GM19023 (cell line): ENCODE results near the gene NFU1.
A peak's percentile ranks its signal among the peaks of the same experiment; 100 is the strongest.
"Not testable (repeated sequence)": the region's sequence is repeated elsewhere in the genome, so short reads cannot be mapped to it uniquely, and the experiment has no call there.

ENCODE experiments used
- ATAC-seq: cut with Tn5 transposase; IDR thresholded peaks from one replicate; pipeline ENCODE4 v1.9.1; 2021; ENCODE audit warnings: mild to moderate bottlenecking, moderate library complexity; ENCODE audit not compliant: unreplicated experiment

NFU1 gene

DNA sequence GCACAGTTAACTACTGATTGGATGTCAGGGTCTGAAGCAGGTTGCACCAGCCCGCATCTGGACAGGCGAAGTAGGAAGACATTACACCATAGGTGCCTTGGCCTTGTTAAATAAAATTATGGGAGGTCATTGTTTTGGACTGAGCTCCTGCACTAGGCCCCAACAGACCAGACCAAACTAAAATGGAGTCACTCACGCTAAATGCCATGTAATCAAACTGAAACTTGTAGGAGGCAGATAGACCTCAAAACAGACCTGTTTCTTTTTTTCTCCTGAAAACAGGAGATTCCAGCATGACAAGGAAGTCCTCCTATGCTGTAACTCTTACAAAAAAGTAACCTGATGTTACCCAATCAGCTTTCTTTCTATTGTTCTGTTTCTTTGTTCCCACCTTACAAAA is 15.5 kb upstream of the NFU1 start:
- no peak for ATAC-seq

DNA sequence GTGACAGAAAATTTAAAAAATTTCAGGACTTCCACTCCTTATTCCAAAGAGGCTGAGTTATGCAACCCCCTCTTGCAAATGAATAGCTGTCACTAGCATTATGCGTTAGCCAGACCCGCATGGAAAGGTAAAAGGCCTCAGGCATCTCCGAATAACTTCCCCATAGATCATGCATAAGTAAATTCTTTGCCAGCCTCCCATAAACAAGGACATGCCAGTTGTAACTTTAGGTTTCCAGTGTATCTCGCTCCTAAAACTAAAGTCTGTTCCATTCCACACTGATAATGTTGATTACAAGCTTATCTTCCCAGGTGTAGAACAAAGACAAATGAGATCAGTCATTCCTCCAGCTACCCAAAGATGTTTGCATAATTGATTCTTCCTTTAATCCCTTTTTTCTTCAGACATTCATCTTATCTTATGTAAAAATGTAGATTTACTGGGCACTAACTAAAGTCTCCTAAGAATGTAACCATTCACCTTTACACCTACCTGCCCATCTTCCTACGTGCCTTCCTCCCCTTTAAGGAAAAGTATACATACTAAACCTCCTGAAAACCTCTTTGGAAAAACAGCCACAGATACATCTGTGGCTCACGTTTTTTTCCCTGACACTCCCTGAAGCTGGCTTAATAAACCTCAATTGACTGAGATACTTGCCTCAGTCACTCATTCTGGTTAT is 13.6 kb upstream of the NFU1 start:
- ATAC-seq = no peak

DNA sequence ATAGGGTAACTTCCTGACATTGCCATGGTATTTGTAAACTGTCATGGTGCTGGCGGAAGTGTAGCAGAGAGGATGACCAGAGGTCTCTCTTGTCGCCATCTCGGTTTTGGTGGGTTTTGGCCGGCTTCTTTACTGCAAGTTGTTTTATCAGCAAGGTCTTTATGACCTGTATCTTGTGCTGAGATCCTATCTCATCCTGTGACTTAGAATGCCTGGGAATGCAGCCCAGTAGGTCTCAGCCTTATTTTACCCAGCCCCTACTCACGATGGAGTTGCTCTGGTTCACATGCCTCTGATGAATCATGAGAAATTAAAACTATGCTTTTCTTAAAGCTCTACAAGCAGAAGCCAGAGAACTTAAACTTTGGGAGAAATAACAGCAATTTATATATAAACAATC is 12.7 kb upstream of the NFU1 start:
- ATAC-seq = no peak

DNA sequence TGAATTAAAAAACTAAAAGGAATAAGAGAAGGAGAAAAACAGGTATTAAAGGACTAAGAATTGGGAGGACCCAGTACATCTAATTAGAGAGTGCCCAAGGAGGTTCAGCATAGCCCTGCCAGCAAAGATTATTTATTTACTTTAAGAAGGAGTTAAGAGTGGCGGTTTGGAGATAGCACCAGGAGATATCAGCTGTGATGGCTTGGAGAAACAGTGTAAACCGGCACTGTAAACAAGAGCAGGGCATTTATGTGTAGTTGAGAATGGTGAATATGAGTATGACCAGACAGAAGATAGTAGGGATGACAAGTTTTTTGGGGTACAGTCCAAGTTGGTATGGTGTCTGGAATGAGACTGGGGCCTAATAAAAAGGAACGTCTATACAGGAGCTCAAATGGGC is 6.4 kb upstream of the NFU1 start:
- not testable (repeated sequence) for ATAC-seq

- ATAC-seq = not testable (repeated sequence)
Measured at GRCh38 chr2:69439499-69439898, 2.3 kb upstream of the NFU1 start.

- no peak for ATAC-seq
Measured at GRCh38 chr2:69438580-69438979, 1.3 kb upstream of the NFU1 start.

GRCh38 chr2:69437751-69438154 is 518 bp upstream of the NFU1 start:
- no peak for ATAC-seq

DNA sequence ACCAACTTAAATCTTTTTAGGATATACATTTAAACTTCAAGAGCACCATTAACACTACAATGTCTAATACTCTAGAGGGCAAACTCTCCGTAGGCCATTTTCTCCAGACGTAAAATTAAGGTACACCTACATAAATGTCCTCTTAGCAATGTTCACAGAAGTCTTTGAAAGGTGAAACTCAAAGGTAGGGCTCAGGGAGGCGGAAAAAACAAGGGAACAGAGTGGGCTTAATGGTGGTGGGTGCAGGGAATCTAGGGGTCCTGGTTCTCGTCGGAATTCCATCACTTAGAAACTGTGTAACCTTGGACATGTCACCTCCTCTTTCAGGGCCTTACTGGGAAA is 668 bp downstream of the NFU1 start:
- ATAC-seq = peak; percentile 4

GRCh38 chr2:69434753-69435152 is 2.5 kb downstream of the NFU1 start:
- ATAC-seq = no peak

DNA sequence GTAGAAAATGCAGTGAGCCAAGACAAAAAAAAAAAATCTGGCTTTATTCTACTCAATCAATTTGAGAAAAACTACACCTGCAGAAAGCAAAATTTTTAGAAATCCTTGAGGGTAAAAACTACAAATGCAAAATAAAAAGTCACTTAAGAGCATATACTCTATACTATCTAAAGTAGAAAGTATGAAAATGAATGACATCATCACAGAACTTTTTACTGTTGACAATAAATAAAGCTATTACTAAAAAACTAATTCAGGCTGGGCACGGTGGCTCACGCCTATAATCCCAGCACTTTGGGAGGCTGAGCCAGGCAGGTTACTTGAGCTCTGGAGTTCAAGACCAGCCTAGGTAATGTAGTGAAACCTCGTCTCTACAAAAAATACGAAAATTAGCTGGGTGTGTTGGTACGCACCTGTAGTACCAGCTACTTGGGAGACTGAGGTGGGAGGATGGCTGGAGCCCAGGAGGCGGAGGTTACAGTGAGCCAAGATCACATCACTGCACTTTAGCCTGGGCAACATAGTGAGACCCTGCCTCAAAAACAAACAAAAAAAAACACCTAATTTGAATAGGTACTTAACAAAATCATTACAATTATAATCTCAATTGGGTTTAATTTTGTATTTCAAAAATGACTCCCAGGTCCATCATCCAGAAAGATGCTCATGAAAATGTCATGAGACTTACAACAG is 7.6 kb downstream of the NFU1 start:
- no peak for ATAC-seq

DNA sequence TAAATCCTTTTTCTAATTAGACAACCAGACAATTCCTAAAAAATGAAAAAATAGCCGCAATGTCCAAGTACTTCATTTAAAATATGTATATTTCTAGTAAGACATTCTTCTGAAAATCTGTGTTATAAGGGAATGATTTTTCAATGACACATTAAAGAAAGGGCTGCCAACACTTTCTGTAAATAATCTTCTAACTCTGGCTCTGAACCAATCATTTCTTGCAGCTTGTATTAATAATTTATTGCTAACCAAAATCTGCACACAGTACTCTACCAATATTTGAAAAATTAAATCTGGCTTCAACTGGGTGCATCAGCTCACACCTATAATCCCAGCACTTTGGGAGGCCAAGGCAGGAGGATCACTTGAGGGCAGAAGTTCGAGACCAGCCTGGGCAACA is 8.3 kb downstream of the NFU1 start:
- ATAC-seq = no peak

DNA sequence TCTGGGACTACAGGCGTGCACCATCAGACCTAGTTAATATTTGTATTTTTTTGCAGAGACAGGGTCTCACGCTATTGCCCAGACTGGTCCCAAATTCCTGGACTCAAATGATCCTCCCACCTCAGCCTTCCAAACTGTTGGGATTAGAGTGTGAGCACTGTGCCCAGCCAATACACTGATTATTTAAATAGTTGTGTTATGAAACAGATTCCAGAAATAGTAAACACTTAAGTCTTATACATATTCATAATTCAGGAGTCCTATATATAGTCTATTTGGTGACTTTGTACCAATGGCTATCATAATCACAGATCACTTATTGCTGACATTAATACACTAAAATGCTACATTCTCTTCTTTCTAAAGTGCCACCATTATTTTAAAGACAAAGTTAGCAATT is 12.8 kb downstream of the NFU1 start:
- no peak for ATAC-seq

- no peak for ATAC-seq
Measured at GRCh38 chr2:69422198-69422597, 15.0 kb downstream of the NFU1 start.

DNA sequence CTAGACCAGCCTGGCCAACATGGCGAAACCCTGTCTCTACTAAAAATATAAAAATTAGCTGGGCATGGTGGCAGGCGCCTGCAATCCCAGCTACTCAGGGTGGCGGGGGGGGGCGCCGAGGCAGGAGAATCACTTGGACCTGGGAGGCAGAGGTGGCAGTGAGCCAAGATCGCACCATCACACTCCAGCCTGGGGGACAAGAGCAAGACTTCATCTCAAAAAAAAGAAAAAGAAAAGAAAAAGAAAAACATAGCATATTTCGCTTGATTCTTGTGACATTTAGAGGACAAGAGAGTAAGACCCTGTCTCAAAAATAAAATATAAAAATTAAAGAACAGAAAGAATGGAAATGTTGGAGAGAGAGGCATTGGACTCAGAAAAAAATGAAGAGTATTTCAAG is 18.1 kb downstream of the NFU1 start:
- not testable (repeated sequence) for ATAC-seq

DNA sequence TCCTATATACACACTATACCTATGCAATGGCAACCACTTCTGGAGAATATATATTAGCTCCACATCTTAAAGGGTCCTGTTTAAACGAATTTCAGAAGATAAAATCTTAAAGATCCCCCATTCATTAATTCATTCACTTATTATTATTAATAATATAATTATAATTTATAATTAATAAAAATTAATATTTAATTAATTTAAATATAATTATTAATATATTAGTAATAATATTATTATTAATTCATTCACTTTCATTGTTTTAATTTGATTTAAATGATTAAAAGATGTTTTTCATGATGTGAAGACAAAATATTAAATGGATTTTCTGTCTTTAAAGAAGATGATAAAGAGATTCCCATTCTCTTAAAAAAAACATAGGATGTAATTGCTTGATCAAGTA is 21.1 kb downstream of the NFU1 start:
- no peak for ATAC-seq

DNA sequence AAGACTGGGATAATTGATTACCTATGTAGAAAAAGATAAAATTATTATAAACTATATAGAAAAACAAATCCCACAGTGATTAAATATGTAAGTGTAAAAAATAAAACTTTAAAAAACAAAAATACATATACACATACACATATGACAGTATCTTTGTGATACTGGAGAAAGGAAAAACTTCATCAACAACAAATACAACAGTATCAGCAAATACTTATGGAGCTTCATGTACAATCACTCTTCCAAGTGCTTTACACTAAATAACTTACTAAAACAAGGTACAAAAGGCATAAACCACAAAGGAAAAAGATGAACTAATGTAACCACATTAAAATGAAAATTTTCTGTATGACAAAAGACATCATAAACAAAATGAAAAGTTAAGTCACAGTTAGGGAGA is 26.1 kb downstream of the NFU1 start:
- ATAC-seq = no peak

DNA sequence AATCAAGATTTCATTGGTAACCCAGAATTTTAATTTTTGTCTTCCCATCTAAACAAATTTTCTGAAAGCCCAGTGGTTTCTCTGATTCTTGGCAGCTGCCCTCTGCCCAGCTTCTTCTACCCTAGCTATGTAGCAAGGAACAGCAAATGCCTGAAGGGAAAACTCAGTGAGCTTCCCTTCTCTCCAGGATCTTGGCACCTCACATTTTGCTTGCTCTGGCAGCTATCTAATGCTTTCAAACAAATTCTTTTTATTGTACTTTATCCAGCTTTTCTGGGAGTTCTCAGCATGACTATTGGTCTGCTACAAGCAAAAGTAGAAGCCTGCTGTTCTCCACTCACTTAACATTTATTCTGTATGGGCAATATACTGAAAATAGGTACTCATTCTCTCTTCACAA is 31.9 kb downstream of the NFU1 start:
- no peak for ATAC-seq

- ATAC-seq = no peak
Measured at GRCh38 chr2:69400121-69400520, 37.1 kb downstream of the NFU1 start.

DNA sequence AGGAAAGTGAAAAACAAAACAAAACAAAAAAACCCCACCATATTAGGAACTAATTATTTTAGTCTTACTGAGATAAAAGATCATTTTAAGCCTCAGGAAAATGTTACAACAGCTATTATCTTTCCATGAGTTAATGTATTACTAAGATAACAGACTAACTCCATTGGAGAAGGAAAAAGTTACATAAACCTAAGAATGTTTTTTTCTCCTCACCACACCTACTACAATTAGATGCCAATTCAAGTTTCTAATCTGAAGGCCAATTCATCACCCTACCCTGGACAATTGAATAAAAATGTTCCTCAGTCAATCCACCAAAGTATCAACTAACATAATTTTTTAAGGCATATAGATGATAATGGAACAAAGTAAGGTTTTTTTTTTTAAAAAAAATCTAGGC is 40.0 kb downstream of the NFU1 start:
- no peak for ATAC-seq

DNA sequence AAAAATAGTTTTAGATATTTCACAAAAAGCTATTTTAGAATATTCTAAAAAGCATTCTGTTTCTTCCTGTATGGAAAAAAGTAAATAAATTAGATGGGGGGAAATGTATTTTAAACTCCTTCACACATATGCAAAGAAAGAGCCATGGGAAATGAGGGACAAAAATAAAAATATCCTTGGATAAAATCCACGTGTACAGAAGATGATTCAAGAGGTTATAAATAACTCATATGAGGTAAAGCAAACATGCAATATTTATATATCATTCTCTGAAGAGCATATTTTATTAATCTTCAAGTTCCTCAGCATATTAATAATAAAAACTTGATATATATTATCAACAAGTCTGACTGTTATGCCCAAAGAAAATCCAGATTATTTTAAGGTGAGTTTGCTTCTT is 41.4 kb downstream of the NFU1 start:
- no peak for ATAC-seq

DNA sequence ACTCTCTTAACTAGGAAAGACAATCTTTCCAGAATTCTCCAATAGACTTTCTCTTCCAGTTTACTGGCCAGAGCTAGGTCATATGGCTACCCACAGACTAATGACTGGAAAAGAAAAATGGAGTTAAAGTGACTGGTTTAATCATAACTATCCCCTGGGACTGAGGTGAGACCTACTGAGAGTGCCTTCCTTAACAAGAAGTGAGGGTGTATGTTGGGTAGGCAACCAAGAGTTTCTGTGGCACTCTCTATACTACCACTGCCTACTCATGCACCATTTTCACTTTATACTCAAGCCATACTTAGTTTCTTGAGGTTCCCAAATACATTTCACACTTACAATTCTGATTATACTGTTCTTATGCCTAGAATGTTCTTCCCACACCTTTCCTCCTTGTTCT is 43.3 kb downstream of the NFU1 start:
- ATAC-seq = no peak

GRCh38 chr2:69390471-69390870 is 46.8 kb downstream of the NFU1 start:
- no peak for ATAC-seq

DNA sequence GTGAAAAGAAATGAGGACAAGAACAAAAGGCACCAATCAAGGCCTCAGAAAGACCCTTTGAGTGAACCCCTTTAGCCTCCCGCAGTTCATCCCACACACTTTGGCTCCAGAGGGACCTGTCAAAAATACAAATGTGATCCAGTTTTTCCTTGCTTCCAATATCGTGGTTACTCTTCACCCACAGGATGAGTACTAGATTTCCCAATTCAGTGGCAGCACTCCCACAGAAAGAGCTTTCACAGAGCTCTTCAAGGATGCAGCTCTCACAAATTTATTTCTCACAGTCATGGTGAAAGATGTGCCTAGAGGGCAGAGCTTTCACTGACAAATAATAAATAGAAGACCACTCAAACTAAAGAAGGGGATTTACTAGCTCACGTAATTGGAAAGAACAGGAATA is 47.2 kb downstream of the NFU1 start:
- no peak for ATAC-seq
